Natural killer cell (primary cell): ENCODE results near the gene CLOCK. TPM values are rescaled to one million over a fixed set of nuclear protein-coding genes. Genes with fewer than 3 reads are reported as not detected.

ENCODE experiments used
- ATAC-seq, 3 donors: fragments of 150-1000 bp in 2 of 3; fragments of 200-7000 bp in 1 of 3; cut with Tn5 transposase; 1 replicate in 1 of 3; 2 replicates in 2 of 3; pipeline ENCODE4 v1.10.0; 2021; ENCODE audit warnings: mild to moderate bottlenecking in 2 of 3, moderate library complexity in 2 of 3
- DNase-seq, 2 donors: peaks; one replicate each; pipeline versions ENCODE4 v3.0.0 to v3.0.0-alpha.2; 2013 to 2021; ENCODE audit warnings: mixed read lengths in 1 of 2
- H3K27ac ChIP-seq: one replicate; pipeline ENCODE4 v1.5.1; 2013; ENCODE audit warnings: mild to moderate bottlenecking, low read length
- H3K27me3 ChIP-seq: one replicate; pipeline ENCODE4 v1.6.1; 2013; ENCODE audit warnings: low read length; ENCODE audit not compliant: control insufficient read depth, insufficient read depth
- H3K36me3 ChIP-seq: one replicate; pipeline ENCODE4 v1.6.1; 2013; ENCODE audit warnings: low read length; ENCODE audit not compliant: control insufficient read depth, insufficient read depth
- H3K4me1 ChIP-seq: one replicate; pipeline ENCODE4 v1.6.1; 2013; ENCODE audit warnings: low read length; ENCODE audit not compliant: control insufficient read depth, insufficient read depth
- H3K4me3 ChIP-seq: one replicate; pipeline ENCODE4 v1.5.1; 2013; ENCODE audit warnings: low read length
- H3K9me3 ChIP-seq: one replicate; pipeline ENCODE4 v1.6.1; 2013; ENCODE audit warnings: low read length; ENCODE audit not compliant: control insufficient read depth, insufficient read depth
- H3K27ac Mint-ChIP-seq, 2 donors: one replicate each; pipeline ENCODE4 v1.8.0; 2022; ENCODE audit warnings: mild to moderate bottlenecking in 2 of 2, mixed read lengths in 2 of 2, moderate library complexity in 1 of 2
- H3K27me3 Mint-ChIP-seq, 2 donors: one replicate each; pipeline ENCODE4 v1.8.0; 2022; ENCODE audit warnings: low read depth in 2 of 2, mixed read lengths in 2 of 2
- H3K36me3 Mint-ChIP-seq: one replicate; pipeline ENCODE4 v1.8.0; 2022; ENCODE audit warnings: mixed read lengths
- H3K4me1 Mint-ChIP-seq, 2 donors: one replicate each; pipeline ENCODE4 v1.8.0; 2022; ENCODE audit warnings: mixed read lengths in 2 of 2
- H3K4me3 Mint-ChIP-seq: one replicate; pipeline ENCODE4 v1.8.0; 2022; ENCODE audit warnings: mild to moderate bottlenecking, moderate library complexity, mixed read lengths
- H3K9me3 Mint-ChIP-seq, 2 donors: one replicate each; pipeline ENCODE4 v1.8.0; 2022; ENCODE audit warnings: mixed read lengths in 2 of 2
- CTCF ChIP-seq: fragments of 200-600 bp; IDR thresholded peaks from one replicate; pipeline ENCODE4 v1.8.0; 2022; ENCODE audit warnings: antibody characterized with exemption
- WGBS: methylation state at CpG from one replicate; pipeline ENCODE4 v1.1.7; 2013; ENCODE audit warnings: missing lambda C conversion rate; ENCODE audit not compliant: insufficient coverage; 5-methylcytosine and 5-hydroxymethylcytosine counted together
- intact Hi-C: fragments of 100-400 bp; cut with micrococcal nuclease; formaldehyde crosslinking; loops from one replicate; pipeline ENCODE4 v1.14.2; 2022
- total RNA-seq, 4 donors: library from RNA; stranded (reverse); fragments of 120-200 nt in 1 of 4; gene quantifications; one replicate each; pipeline versions ENCODE4 v1.2.3 to v1.2.4, GENCODE V29; 2013 to 2022

CLOCK gene
- total RNA-seq, 3 donors from 2014 or later (not counting 1 experiment from before 2014, with no cell fraction given) = 11.4 to 15.8 (median 13.4) TPM

GRCh38 chr4:55447831-55448230 lies 98.9 kb downstream of the CLOCK start:
- no peaks in the 10 kb centered on the region for H3K9me3 Mint-ChIP-seq
- H3K27ac Mint-ChIP-seq = no peak overlapping the region
- no peak for TF ChIP-seq CTCF
- H3K4me1 Mint-ChIP-seq = peaks cover 0 to 4% of the 10 kb centered on the region in 2 donors
- WGBS = no CpG with 5 or more reads among the region's 1 CpG
- H3K4me3 Mint-ChIP-seq = no peak overlapping the region
- Histone ChIP-seq H3K27ac (no peak overlapping the region), H3K36me3 (peaks cover 36% of the 10 kb centered on the region), H3K4me1 (no peaks in the 10 kb centered on the region), H3K9me3 (no peaks in the 10 kb centered on the region), H3K4me3 (no peak overlapping the region), H3K27me3 (no peaks in the 10 kb centered on the region)
- ATAC-seq = no peak
- intact Hi-C loops = no loop called here
- peaks cover 16% of the 10 kb centered on the region for H3K36me3 Mint-ChIP-seq
- H3K27me3 Mint-ChIP-seq = no peaks in the 10 kb centered on the region
- no peak for DNase-seq

GRCh38 chr4:55447108-55447708 lies 99.5 kb downstream of the CLOCK start:
- ATAC-seq (no peak), DNase-seq (no peak)
- Mint-ChIP-seq H3K4me1 (peaks cover 0 to 9% of the 10 kb centered on the region in 2 donors), H3K9me3 (no peaks in the 10 kb centered on the region), H3K4me3 (no peak overlapping the region), H3K36me3 (peaks cover 14% of the 10 kb centered on the region), H3K27me3 (no peaks in the 10 kb centered on the region), H3K27ac (no peak overlapping the region)
- Histone ChIP-seq H3K27me3 (no peaks in the 10 kb centered on the region), H3K36me3 (peaks cover 39% of the 10 kb centered on the region), H3K27ac (no peak overlapping the region), H3K4me3 (no peak overlapping the region), H3K4me1 (no peaks in the 10 kb centered on the region), H3K9me3 (no peaks in the 10 kb centered on the region)
- intact Hi-C loops = no loop called here
- no peak for TF ChIP-seq CTCF
- 70% methylated on average over 7 of the region's 9 CpGs for WGBS

- no peaks in the 10 kb centered on the region for H3K27me3 Mint-ChIP-seq
- H3K27ac Mint-ChIP-seq = peak overlapping the region in 1 of 2 donors; percentile 31
- peaks cover 0 to 9% of the 10 kb centered on the region in 2 donors for H3K4me1 Mint-ChIP-seq
- Histone ChIP-seq H3K4me3 (no peak overlapping the region), H3K27me3 (no peaks in the 10 kb centered on the region), H3K9me3 (no peaks in the 10 kb centered on the region), H3K27ac (no peak overlapping the region), H3K4me1 (no peaks in the 10 kb centered on the region), H3K36me3 (peaks cover 37% of the 10 kb centered on the region)
- no peak for TF ChIP-seq CTCF
- H3K36me3 Mint-ChIP-seq = peaks cover 10% of the 10 kb centered on the region
- H3K4me3 Mint-ChIP-seq = no peak overlapping the region
- WGBS = no CpG with 5 or more reads among the region's 1 CpG
- DNase-seq (no peak), ATAC-seq (no peak)
- H3K9me3 Mint-ChIP-seq = no peaks in the 10 kb centered on the region
- intact Hi-C loops = no loop called here
Measured at GRCh38 chr4:55446578-55446922, 100.2 kb downstream of the CLOCK start.

- TF ChIP-seq CTCF = no peak
- ATAC-seq (no peak), DNase-seq (no peak)
- Histone ChIP-seq H3K36me3 (peaks cover 37% of the 10 kb centered on the region), H3K4me3 (no peak overlapping the region), H3K9me3 (no peaks in the 10 kb centered on the region), H3K4me1 (no peaks in the 10 kb centered on the region), H3K27ac (no peak overlapping the region), H3K27me3 (no peaks in the 10 kb centered on the region)
- H3K36me3 Mint-ChIP-seq = peaks cover 14% of the 10 kb centered on the region
- peaks cover 0 to 9% of the 10 kb centered on the region in 2 donors for H3K4me1 Mint-ChIP-seq
- H3K4me3 Mint-ChIP-seq = no peak overlapping the region
- H3K9me3 Mint-ChIP-seq = no peaks in the 10 kb centered on the region
- 100% methylated on average over 1 of the region's 2 CpGs for WGBS
- peak overlapping the region in 1 of 2 donors; percentile 31 for H3K27ac Mint-ChIP-seq
- intact Hi-C loops = no loop called here
- no peaks in the 10 kb centered on the region for H3K27me3 Mint-ChIP-seq
Measured at GRCh38 chr4:55445921-55446577, 100.7 kb downstream of the CLOCK start.
